HEK293 (cell line): ENCODE measurements around the gene CDK4.

ENCODE experiments used
- GLI4 ChIP-seq: fragments of 450-650 bp; formaldehyde crosslinking; IDR thresholded peaks from 2 replicates; pipeline ENCODE4 v1.5.1; 2016; ENCODE audit warnings: missing biosample characterization, missing genetic modification characterization
- KLF7 ChIP-seq: fragments of 450-650 bp; formaldehyde crosslinking; IDR thresholded peaks from 2 replicates; pipeline ENCODE4 v1.5.1; 2016; ENCODE audit warnings: missing biosample characterization, missing genetic modification characterization, borderline replicate concordance
- SETDB1 ChIP-seq: IDR thresholded peaks from one replicate; pipeline ENCODE4 v1.6.1; 2017; ENCODE audit warnings: mild to moderate bottlenecking, low read length, moderate library complexity, mixed read lengths; ENCODE audit not compliant: insufficient read length
- TCF7L2 ChIP-seq: IDR thresholded peaks from 2 replicates; pipeline ENCODE4 v1.6.1; 2011; ENCODE audit warnings: low read depth, mild to moderate bottlenecking, inconsistent platforms, low read length, moderate library complexity, borderline replicate concordance
- ZFHX2 ChIP-seq: fragments of 450-650 bp; formaldehyde crosslinking; conservative IDR thresholded peaks from 2 replicates; pipeline ENCODE4 v1.5.1; 2016; ENCODE audit warnings: missing biosample characterization, missing genetic modification characterization
- ZIC2 ChIP-seq: fragments of 450-650 bp; formaldehyde crosslinking; IDR thresholded peaks from 2 replicates; pipeline ENCODE4 v1.5.1; 2016; ENCODE audit warnings: missing biosample characterization, missing genetic modification characterization
- ZNF112 ChIP-seq: fragments of 450-650 bp; formaldehyde crosslinking; IDR thresholded peaks from 2 replicates; pipeline ENCODE4 v1.5.0; 2017; ENCODE audit warnings: missing biosample characterization, missing genetic modification characterization
- ZNF2 ChIP-seq: fragments of 450-650 bp; formaldehyde crosslinking; IDR thresholded peaks from 2 replicates; pipeline ENCODE4 v1.5.1; 2016; ENCODE audit warnings: missing biosample characterization, missing genetic modification characterization
- ZNF239 ChIP-seq: fragments of 450-650 bp; formaldehyde crosslinking; IDR thresholded peaks from 2 replicates; pipeline ENCODE4 v1.5.1; 2016; ENCODE audit warnings: missing biosample characterization, missing genetic modification characterization
- ZNF514 ChIP-seq: fragments of 450-650 bp; formaldehyde crosslinking; IDR thresholded peaks from 2 replicates; pipeline ENCODE4 v1.5.1; 2016; ENCODE audit warnings: missing biosample characterization, missing genetic modification characterization
- ZNF654 ChIP-seq: fragments of 450-650 bp; formaldehyde crosslinking; IDR thresholded peaks from 2 replicates; pipeline ENCODE4 v1.5.1; 2016; ENCODE audit warnings: low read depth, missing biosample characterization, missing genetic modification characterization
- ZNF707 ChIP-seq: fragments of 450-650 bp; formaldehyde crosslinking; IDR thresholded peaks from 2 replicates; pipeline ENCODE4 v1.5.1; 2016; ENCODE audit warnings: missing biosample characterization, missing genetic modification characterization
- TF ChIP-seq, protein P1 (sequence below): fragments of 450-650 bp; formaldehyde crosslinking; IDR thresholded peaks from 2 replicates; pipeline ENCODE4 v1.5.1; 2016; ENCODE audit warnings: missing biosample characterization, missing genetic modification characterization
- TF ChIP-seq, protein P2 (sequence below): fragments of 450-650 bp; formaldehyde crosslinking; IDR thresholded peaks from 2 replicates; pipeline ENCODE4 v1.5.1; 2016; ENCODE audit warnings: missing biosample characterization, missing genetic modification characterization
- TF ChIP-seq, protein P3 (sequence below): fragments of 450-650 bp; formaldehyde crosslinking; IDR thresholded peaks from 2 replicates; pipeline ENCODE4 v1.5.1; 2016; ENCODE audit warnings: missing biosample characterization, missing genetic modification characterization
- TF ChIP-seq, protein P4 (sequence below): fragments of 450-650 bp; formaldehyde crosslinking; IDR thresholded peaks from 2 replicates; pipeline ENCODE4 v1.5.1; 2017; ENCODE audit warnings: missing biosample characterization, missing genetic modification characterization
- TF ChIP-seq, protein P5 (sequence below): fragments of 450-650 bp; formaldehyde crosslinking; IDR thresholded peaks from 2 replicates; pipeline ENCODE4 v1.5.1; 2016; ENCODE audit warnings: missing biosample characterization, missing genetic modification characterization
- TF ChIP-seq, protein P6 (sequence below): fragments of 450-650 bp; formaldehyde crosslinking; IDR thresholded peaks from 2 replicates; pipeline ENCODE4 v1.5.1; 2016; ENCODE audit warnings: missing biosample characterization, missing genetic modification characterization
- TF ChIP-seq, protein P7 (sequence below): fragments of 450-650 bp; formaldehyde crosslinking; IDR thresholded peaks from 2 replicates; pipeline ENCODE4 v1.5.1; 2016; ENCODE audit warnings: missing biosample characterization, missing genetic modification characterization
- TF ChIP-seq, protein P8 (sequence below): IDR thresholded peaks from 2 replicates; pipeline ENCODE4 v1.6.1; 2011; ENCODE audit warnings: mild to moderate bottlenecking, low read depth, low read length, borderline replicate concordance
- TF ChIP-seq, protein P9 (sequence below): fragments of 450-650 bp; formaldehyde crosslinking; IDR thresholded peaks from 2 replicates; pipeline ENCODE4 v1.5.1; 2016; ENCODE audit warnings: missing biosample characterization, missing genetic modification characterization

Gene CDK4

DNA sequence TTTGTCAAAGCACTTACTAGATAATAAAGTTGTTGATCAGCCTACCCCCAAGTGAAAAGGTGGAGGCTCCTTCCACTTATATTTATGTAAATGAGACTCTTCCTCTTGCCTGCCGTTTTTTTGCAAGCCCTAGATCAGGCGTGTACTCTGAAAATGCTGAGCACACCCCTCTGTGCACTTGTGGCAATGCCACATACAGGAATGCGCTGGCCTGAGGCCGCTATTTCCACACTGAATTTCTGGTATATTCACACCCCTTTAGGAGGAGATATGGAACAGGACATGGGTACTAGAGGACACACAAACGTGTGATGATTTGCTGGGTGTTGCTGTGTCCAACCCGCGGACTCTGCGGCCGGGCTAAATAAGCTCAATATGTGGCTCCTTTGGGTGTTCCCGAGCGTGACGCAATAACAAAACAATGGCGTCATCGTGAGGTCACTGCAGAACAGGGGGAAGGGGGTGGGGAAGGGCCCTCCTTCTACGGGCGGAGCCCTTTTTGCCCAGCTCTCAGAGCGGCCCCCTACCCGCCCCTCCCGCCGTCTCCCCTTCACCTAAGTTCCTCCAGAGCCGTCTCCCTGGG, 7.8 kb downstream of the CDK4 start (continued):
- TF ChIP-seq, protein P1, sequence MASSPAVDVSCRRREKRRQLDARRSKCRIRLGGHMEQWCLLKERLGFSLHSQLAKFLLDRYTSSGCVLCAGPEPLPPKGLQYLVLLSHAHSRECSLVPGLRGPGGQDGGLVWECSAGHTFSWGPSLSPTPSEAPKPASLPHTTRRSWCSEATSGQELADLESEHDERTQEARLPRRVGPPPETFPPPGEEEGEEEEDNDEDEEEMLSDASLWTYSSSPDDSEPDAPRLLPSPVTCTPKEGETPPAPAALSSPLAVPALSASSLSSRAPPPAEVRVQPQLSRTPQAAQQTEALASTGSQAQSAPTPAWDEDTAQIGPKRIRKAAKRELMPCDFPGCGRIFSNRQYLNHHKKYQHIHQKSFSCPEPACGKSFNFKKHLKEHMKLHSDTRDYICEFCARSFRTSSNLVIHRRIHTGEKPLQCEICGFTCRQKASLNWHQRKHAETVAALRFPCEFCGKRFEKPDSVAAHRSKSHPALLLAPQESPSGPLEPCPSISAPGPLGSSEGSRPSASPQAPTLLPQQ, result peak; percentile 23
- TF ChIP-seq, protein P2, sequence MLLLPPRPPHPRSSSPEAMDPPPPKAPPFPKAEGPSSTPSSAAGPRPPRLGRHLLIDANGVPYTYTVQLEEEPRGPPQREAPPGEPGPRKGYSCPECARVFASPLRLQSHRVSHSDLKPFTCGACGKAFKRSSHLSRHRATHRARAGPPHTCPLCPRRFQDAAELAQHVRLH (tag by site-specific recombination), result peak; percentile 54; the same call in 1 of the 2 replicates
- TF ChIP-seq ZNF707 (tag by site-specific recombination) (no peak), GLI4 (tag by site-specific recombination) (no peak), SETDB1 (no peak), TCF7L2 (no peak), ZNF112 (tag by site-specific recombination) (no peak), ZNF239 (tag by site-specific recombination) (no peak), ZNF654 (tag by site-specific recombination) (no peak), ZNF514 (no peak), KLF7 (peak; percentile 83), ZIC2 (tag by site-specific recombination) (no peak), ZNF2 (no peak; the same call in 1 of the 2 replicates), ZFHX2 (tag by site-specific recombination) (no peak)
- TF ChIP-seq, protein P3, sequence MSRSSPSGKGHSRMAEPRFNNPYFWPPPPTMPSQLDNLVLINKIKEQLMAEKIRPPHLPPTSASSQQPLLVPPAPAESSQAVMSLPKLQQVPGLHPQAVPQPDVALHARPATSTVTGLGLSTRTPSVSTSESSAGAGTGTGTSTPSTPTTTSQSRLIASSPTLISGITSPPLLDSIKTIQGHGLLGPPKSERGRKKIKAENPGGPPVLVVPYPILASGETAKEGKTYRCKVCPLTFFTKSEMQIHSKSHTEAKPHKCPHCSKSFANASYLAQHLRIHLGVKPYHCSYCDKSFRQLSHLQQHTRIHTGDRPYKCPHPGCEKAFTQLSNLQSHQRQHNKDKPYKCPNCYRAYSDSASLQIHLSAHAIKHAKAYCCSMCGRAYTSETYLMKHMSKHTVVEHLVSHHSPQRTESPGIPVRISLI (tag by site-specific recombination), result no peak
- TF ChIP-seq, protein P4, sequence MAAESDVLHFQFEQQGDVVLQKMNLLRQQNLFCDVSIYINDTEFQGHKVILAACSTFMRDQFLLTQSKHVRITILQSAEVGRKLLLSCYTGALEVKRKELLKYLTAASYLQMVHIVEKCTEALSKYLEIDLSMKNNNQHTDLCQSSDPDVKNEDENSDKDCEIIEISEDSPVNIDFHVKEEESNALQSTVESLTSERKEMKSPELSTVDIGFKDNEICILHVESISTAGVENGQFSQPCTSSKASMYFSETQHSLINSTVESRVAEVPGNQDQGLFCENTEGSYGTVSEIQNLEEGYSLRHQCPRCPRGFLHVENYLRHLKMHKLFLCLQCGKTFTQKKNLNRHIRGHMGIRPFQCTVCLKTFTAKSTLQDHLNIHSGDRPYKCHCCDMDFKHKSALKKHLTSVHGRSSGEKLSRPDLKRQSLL, result no peak
- TF ChIP-seq, protein P5, sequence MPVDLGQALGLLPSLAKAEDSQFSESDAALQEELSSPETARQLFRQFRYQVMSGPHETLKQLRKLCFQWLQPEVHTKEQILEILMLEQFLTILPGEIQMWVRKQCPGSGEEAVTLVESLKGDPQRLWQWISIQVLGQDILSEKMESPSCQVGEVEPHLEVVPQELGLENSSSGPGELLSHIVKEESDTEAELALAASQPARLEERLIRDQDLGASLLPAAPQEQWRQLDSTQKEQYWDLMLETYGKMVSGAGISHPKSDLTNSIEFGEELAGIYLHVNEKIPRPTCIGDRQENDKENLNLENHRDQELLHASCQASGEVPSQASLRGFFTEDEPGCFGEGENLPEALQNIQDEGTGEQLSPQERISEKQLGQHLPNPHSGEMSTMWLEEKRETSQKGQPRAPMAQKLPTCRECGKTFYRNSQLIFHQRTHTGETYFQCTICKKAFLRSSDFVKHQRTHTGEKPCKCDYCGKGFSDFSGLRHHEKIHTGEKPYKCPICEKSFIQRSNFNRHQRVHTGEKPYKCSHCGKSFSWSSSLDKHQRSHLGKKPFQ (tag by site-specific recombination), result peak; percentile 43; the same call in 1 of the 2 replicates
- TF ChIP-seq, protein P6, sequence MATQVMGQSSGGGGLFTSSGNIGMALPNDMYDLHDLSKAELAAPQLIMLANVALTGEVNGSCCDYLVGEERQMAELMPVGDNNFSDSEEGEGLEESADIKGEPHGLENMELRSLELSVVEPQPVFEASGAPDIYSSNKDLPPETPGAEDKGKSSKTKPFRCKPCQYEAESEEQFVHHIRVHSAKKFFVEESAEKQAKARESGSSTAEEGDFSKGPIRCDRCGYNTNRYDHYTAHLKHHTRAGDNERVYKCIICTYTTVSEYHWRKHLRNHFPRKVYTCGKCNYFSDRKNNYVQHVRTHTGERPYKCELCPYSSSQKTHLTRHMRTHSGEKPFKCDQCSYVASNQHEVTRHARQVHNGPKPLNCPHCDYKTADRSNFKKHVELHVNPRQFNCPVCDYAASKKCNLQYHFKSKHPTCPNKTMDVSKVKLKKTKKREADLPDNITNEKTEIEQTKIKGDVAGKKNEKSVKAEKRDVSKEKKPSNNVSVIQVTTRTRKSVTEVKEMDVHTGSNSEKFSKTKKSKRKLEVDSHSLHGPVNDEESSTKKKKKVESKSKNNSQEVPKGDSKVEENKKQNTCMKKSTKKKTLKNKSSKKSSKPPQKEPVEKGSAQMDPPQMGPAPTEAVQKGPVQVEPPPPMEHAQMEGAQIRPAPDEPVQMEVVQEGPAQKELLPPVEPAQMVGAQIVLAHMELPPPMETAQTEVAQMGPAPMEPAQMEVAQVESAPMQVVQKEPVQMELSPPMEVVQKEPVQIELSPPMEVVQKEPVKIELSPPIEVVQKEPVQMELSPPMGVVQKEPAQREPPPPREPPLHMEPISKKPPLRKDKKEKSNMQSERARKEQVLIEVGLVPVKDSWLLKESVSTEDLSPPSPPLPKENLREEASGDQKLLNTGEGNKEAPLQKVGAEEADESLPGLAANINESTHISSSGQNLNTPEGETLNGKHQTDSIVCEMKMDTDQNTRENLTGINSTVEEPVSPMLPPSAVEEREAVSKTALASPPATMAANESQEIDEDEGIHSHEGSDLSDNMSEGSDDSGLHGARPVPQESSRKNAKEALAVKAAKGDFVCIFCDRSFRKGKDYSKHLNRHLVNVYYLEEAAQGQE (tag by site-specific recombination), result no peak
- TF ChIP-seq, protein P7, sequence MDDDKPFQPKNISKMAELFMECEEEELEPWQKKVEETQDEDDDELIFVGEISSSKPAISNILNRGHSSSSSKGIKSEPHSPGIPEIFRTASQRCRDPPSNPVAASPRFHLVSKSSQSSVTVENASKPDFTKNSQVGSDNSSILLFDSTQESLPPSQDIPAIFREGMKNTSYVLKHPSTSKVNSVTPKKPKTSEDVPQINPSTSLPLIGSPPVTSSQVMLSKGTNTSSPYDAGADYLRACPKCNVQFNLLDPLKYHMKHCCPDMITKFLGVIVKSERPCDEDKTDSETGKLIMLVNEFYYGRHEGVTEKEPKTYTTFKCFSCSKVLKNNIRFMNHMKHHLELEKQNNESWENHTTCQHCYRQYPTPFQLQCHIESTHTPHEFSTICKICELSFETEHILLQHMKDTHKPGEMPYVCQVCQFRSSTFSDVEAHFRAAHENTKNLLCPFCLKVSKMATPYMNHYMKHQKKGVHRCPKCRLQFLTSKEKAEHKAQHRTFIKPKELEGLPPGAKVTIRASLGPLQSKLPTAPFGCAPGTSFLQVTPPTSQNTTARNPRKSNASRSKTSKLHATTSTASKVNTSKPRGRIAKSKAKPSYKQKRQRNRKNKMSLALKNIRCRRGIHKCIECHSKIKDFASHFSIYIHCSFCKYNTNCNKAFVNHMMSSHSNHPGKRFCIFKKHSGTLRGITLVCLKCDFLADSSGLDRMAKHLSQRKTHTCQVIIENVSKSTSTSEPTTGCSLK (tag by site-specific recombination), result no peak
- TF ChIP-seq, protein P8, sequence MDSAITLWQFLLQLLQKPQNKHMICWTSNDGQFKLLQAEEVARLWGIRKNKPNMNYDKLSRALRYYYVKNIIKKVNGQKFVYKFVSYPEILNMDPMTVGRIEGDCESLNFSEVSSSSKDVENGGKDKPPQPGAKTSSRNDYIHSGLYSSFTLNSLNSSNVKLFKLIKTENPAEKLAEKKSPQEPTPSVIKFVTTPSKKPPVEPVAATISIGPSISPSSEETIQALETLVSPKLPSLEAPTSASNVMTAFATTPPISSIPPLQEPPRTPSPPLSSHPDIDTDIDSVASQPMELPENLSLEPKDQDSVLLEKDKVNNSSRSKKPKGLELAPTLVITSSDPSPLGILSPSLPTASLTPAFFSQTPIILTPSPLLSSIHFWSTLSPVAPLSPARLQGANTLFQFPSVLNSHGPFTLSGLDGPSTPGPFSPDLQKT, result no peak
- TF ChIP-seq, protein P9, sequence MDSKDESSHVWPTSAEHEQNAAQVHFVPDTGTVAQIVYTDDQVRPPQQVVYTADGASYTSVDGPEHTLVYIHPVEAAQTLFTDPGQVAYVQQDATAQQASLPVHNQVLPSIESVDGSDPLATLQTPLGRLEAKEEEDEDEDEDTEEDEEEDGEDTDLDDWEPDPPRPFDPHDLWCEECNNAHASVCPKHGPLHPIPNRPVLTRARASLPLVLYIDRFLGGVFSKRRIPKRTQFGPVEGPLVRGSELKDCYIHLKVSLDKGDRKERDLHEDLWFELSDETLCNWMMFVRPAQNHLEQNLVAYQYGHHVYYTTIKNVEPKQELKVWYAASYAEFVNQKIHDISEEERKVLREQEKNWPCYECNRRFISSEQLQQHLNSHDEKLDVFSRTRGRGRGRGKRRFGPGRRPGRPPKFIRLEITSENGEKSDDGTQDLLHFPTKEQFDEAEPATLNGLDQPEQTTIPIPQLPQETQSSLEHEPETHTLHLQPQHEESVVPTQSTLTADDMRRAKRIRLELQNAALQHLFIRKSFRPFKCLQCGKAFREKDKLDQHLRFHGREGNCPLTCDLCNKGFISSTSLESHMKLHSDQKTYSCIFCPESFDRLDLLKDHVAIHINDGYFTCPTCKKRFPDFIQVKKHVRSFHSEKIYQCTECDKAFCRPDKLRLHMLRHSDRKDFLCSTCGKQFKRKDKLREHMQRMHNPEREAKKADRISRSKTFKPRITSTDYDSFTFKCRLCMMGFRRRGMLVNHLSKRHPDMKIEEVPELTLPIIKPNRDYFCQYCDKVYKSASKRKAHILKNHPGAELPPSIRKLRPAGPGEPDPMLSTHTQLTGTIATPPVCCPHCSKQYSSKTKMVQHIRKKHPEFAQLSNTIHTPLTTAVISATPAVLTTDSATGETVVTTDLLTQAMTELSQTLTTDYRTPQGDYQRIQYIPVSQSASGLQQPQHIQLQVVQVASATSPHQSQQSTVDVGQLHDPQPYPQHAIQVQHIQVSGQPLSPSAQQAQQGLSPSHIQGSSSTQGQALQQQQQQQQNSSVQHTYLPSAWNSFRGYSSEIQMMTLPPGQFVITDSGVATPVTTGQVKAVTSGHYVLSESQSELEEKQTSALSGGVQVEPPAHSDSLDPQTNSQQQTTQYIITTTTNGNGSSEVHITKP (tag by site-specific recombination), result peak; percentile 79
